Transverse colon (tissue), 4 donors: ENCODE data around the gene FAM171A2.

Source experiments
- EP300 ChIP-seq: sonication (generic); formaldehyde crosslinking; IDR thresholded peaks from one replicate; pipeline ENCODE4 v1.6.1; 2017; ENCODE audit warnings: antibody characterized with exemption, low read depth
- POLR2A ChIP-seq: fragments of 450-650 bp; IDR thresholded peaks from one replicate; pipeline ENCODE4 v1.6.1; 2016; ENCODE audit warnings: antibody characterized with exemption, mild to moderate bottlenecking, moderate library complexity
- POLR2AphosphoS5 ChIP-seq, 3 donors: sonication (generic); formaldehyde crosslinking; IDR thresholded peaks; one replicate each; pipeline ENCODE4 v1.6.1; 2016; ENCODE audit warnings: antibody characterized with exemption in 3 of 3
- TF ChIP-seq, protein P1 (sequence below), 5 experiments: fragments of 200-600 bp in 3 of 5; fragments of 450-650 bp in 2 of 5; sonication (generic) in 3 of 5; IDR thresholded peaks; 1 replicate in 2 of 5; 2 replicates in 3 of 5; pipeline ENCODE4 v1.5.1; 2016 to 2017; ENCODE audit warnings: antibody characterized with exemption in 5 of 5, inconsistent platforms in 3 of 5, mild to moderate bottlenecking in 2 of 5, moderate library complexity in 1 of 5

DNA sequence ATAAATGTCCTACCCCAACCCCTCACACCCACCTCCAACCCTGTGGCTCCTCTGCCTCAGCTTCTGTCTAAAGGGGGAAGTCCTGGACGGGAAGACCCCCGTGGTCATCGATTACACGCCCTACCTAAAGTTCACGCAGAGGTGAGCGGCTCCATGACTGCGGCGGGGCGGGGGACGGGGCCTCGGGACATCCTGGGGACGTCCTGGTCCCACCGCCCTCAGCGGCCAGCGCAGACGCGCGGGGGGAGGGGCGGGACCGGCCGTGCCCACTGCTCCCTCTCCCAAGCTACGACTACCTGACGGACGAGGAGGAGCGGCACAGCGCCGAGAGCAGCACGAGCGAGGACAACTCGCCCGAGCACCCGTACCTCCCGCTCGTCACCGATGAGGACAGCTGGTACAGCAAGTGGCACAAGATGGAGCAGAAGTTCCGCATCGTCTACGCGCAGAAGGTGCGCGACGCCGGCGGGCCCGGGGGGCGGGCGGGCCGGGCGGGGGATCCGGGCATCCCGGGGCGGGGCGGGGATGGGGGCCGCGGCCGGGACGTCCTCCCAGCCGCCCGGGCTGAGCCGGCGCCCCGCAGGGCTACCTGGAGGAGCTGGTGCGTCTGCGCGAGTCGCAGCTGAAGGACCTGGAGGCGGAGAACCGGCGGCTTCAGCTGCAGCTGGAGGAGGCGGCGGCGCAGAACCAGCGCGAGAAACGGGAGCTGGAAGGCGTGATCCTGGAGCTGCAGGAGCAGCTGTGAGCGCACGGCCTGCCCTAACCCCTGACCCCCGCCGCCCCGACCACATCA is 48.6 kb downstream of the FAM171A2 start:
- TF ChIP-seq, protein P1, sequence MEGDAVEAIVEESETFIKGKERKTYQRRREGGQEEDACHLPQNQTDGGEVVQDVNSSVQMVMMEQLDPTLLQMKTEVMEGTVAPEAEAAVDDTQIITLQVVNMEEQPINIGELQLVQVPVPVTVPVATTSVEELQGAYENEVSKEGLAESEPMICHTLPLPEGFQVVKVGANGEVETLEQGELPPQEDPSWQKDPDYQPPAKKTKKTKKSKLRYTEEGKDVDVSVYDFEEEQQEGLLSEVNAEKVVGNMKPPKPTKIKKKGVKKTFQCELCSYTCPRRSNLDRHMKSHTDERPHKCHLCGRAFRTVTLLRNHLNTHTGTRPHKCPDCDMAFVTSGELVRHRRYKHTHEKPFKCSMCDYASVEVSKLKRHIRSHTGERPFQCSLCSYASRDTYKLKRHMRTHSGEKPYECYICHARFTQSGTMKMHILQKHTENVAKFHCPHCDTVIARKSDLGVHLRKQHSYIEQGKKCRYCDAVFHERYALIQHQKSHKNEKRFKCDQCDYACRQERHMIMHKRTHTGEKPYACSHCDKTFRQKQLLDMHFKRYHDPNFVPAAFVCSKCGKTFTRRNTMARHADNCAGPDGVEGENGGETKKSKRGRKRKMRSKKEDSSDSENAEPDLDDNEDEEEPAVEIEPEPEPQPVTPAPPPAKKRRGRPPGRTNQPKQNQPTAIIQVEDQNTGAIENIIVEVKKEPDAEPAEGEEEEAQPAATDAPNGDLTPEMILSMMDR (IDR thresholded peaks at IDR 0.05), result no peak
- TF ChIP-seq POLR2AphosphoS5 (IDR thresholded peaks at IDR 0.05), result no peak
- no peak for TF ChIP-seq POLR2A
- TF ChIP-seq EP300, result no peak
